ENCODE measurements around the gene KDM3B.

KDM3B gene

GRCh38 chr5:138440159-138441073, 87.9 kb downstream of the KDM3B start:
- no peak for TF ChIP-seq EZH2phosphoT487 (IDR thresholded peaks at IDR 0.05; ENCODE audit: borderline replicate concordance)
- no peak for TF ChIP-seq CTCF (conservative IDR thresholded peaks at IDR 0.05; ENCODE audit: low read length)
- peaks cover 8% of the 10 kb centered on the region; the same call in 1 of the 2 replicates for H3F3A ChIP-seq (ENCODE audit: low read depth)
- H3K27me3 ChIP-seq (ENCODE audit: insufficient read depth, low read length, poor library complexity, severe bottlenecking): no peaks in the 10 kb centered on the region
- no peak overlapping the region for H3K9ac ChIP-seq (ENCODE audit: low read depth, low read length, poor library complexity, severe bottlenecking)
- H3K4me2 ChIP-seq (ENCODE audit: low read depth, low read length, poor library complexity, severe bottlenecking): no peak overlapping the region
- H3K79me2 ChIP-seq (ENCODE audit: insufficient read depth, low read length): no peaks in the 10 kb centered on the region
- no peak overlapping the region for H2AFZ ChIP-seq (ENCODE audit: low read length)
- H3K9me2 ChIP-seq (replicated peaks; ENCODE audit: low read depth, low read length): no peaks in the 10 kb centered on the region
- no peak overlapping the region for H3K4me3 ChIP-seq (ENCODE audit: low read length, poor library complexity, severe bottlenecking)
- peaks cover 12% of the 10 kb centered on the region; the same call in 1 of the 2 replicates for H3K36me3 ChIP-seq (ENCODE audit: insufficient read depth, low read length)
- H3K9me3 ChIP-seq (ENCODE audit: insufficient read depth, low read depth, low read length): no peaks in the 10 kb centered on the region
- no peaks in the 10 kb centered on the region for H4K20me1 ChIP-seq (ENCODE audit: insufficient read depth, low read length, poor library complexity, severe bottlenecking)
- H3K4me1 ChIP-seq (ENCODE audit: insufficient read depth, low read length, poor library complexity, severe bottlenecking): peaks cover 15% of the 10 kb centered on the region

GRCh38 chr5:138441221-138441620, 88.7 kb downstream of the KDM3B start:
- peaks cover 4% of the 10 kb centered on the region; the same call in 1 of the 2 replicates for H3K36me3 ChIP-seq (ENCODE audit: insufficient read depth, low read length)
- H3K4me3 ChIP-seq (ENCODE audit: low read length, poor library complexity, severe bottlenecking): no peak overlapping the region
- H3K79me2 ChIP-seq (ENCODE audit: insufficient read depth, low read length): no peaks in the 10 kb centered on the region
- no peak overlapping the region for H2AFZ ChIP-seq (ENCODE audit: low read length)
- H4K20me1 ChIP-seq (ENCODE audit: insufficient read depth, low read length, poor library complexity, severe bottlenecking): no peaks in the 10 kb centered on the region
- TF ChIP-seq EZH2phosphoT487 (IDR thresholded peaks at IDR 0.05; ENCODE audit: borderline replicate concordance) (no peak), CTCF (conservative IDR thresholded peaks at IDR 0.05; ENCODE audit: low read length) (no peak)
- peaks cover 5% of the 10 kb centered on the region; the same call in 1 of the 2 replicates for H3F3A ChIP-seq (ENCODE audit: low read depth)
- H3K9me3 ChIP-seq (ENCODE audit: insufficient read depth, low read depth, low read length): no peaks in the 10 kb centered on the region
- H3K9ac ChIP-seq (ENCODE audit: low read depth, low read length, poor library complexity, severe bottlenecking): no peak overlapping the region
- no peaks in the 10 kb centered on the region for H3K27me3 ChIP-seq (ENCODE audit: insufficient read depth, low read length, poor library complexity, severe bottlenecking)
- no peak overlapping the region for H3K4me2 ChIP-seq (ENCODE audit: low read depth, low read length, poor library complexity, severe bottlenecking)
- peaks cover 15% of the 10 kb centered on the region for H3K4me1 ChIP-seq (ENCODE audit: insufficient read depth, low read length, poor library complexity, severe bottlenecking)
- H3K9me2 ChIP-seq (replicated peaks; ENCODE audit: low read depth, low read length): no peaks in the 10 kb centered on the region

- Histone ChIP-seq H3K9ac (ENCODE audit: low read depth, low read length, poor library complexity, severe bottlenecking) (no peak overlapping the region), H3K79me2 (ENCODE audit: insufficient read depth, low read length) (no peaks in the 10 kb centered on the region), H3K4me2 (ENCODE audit: low read depth, low read length, poor library complexity, severe bottlenecking) (no peak overlapping the region), H3K9me2 (replicated peaks; ENCODE audit: low read depth, low read length) (no peaks in the 10 kb centered on the region), H2AFZ (ENCODE audit: low read length) (no peak overlapping the region), H3F3A (ENCODE audit: low read depth) (no peaks in the 10 kb centered on the region), H3K27me3 (ENCODE audit: insufficient read depth, low read length, poor library complexity, severe bottlenecking) (no peaks in the 10 kb centered on the region), H3K4me3 (ENCODE audit: low read length, poor library complexity, severe bottlenecking) (no peak overlapping the region), H4K20me1 (ENCODE audit: insufficient read depth, low read length, poor library complexity, severe bottlenecking) (no peaks in the 10 kb centered on the region), H3K9me3 (ENCODE audit: insufficient read depth, low read depth, low read length) (no peaks in the 10 kb centered on the region), H3K4me1 (ENCODE audit: insufficient read depth, low read length, poor library complexity, severe bottlenecking) (peaks cover 6% of the 10 kb centered on the region), H3K36me3 (ENCODE audit: insufficient read depth, low read length) (no peaks in the 10 kb centered on the region)
- TF ChIP-seq CTCF (conservative IDR thresholded peaks at IDR 0.05; ENCODE audit: low read length) (no peak), EZH2phosphoT487 (IDR thresholded peaks at IDR 0.05; ENCODE audit: borderline replicate concordance) (no peak)
Measured at GRCh38 chr5:138444078-138444773, 91.7 kb downstream of the KDM3B start.
